ENCODE data around the gene ST3GAL6. TPM values are rescaled to one million over a fixed set of nuclear protein-coding genes. Genes with fewer than 3 reads are reported as not detected.

The ST3GAL6 gene
- total and polyA plus RNA-seq, 2 of the 13 experiments (the other 11 are each of a cell fraction or from before 2014, with no cell fraction given): 17.5 to 23.2 TPM

GRCh38 chr3:98784042-98784441, 20.9 kb downstream of the ST3GAL6 start (continued):
- no peak for TF ChIP-seq ZNF24 (IDR thresholded peaks at IDR 0.05)
- no peak for TF ChIP-seq SNAPC5 (CRISPR knock-in tag; IDR thresholded peaks at IDR 0.05; ENCODE audit: borderline replicate concordance)
- TF ChIP-seq ZNF747 (CRISPR knock-in tag; IDR thresholded peaks at IDR 0.05; ENCODE audit: borderline replicate concordance): no peak
- TF ChIP-seq ADNP (CRISPR knock-in tag; IDR thresholded peaks at IDR 0.05): no peak
- TF ChIP-seq PHF5A (CRISPR knock-in tag; IDR thresholded peaks at IDR 0.05; ENCODE audit: low read depth, unreplicated experiment): no peak
- no peak for TF ChIP-seq MXD4 (CRISPR knock-in tag; IDR thresholded peaks at IDR 0.05)
- TF ChIP-seq POGZ (CRISPR knock-in tag; IDR thresholded peaks at IDR 0.05): peak; percentile 28; the same call in 1 of the 2 replicates
- no peak for TF ChIP-seq ZNF441 (CRISPR knock-in tag; IDR thresholded peaks at IDR 0.05; ENCODE audit: borderline replicate concordance)
- no peak for TF ChIP-seq HDAC6 (IDR thresholded peaks at IDR 0.05; ENCODE audit: low read depth, low read length)
- TF ChIP-seq MED8 (CRISPR knock-in tag; IDR thresholded peaks at IDR 0.05; ENCODE audit: insufficient replicate concordance): peak; percentile 39
- no peak for TF ChIP-seq ZNF761 (CRISPR knock-in tag; conservative IDR thresholded peaks at IDR 0.05)
- TF ChIP-seq RXRB (CRISPR knock-in tag; IDR thresholded peaks at IDR 0.05; ENCODE audit: borderline replicate concordance): 0 out of 2 replicates have a peak, but pooled peaks have one; percentile 19
- no peak for TF ChIP-seq ZNF710 (CRISPR knock-in tag; IDR thresholded peaks at IDR 0.05; ENCODE audit: borderline replicate concordance)
- 0 out of 2 replicates have a peak, but pooled peaks have one; percentile 15 for TF ChIP-seq ZBTB33 (CRISPR knock-in tag; IDR thresholded peaks at IDR 0.05)
- no peak for TF ChIP-seq MNT (IDR thresholded peaks at IDR 0.05)
